Forelimb muscle (tissue), 1 donor: ENCODE results near the gene GMDS. TPM values are rescaled to one million over a fixed set of nuclear protein-coding genes. Genes with fewer than 3 reads are reported as not detected.

ENCODE experiments used
- DNase-seq: peaks from one replicate; pipeline ENCODE4 v3.0.0-alpha.2; 2013; ENCODE audit warnings: low read depth
- polyA plus RNA-seq: library from polyadenylated mRNA; unstranded; fragments of 120-200 nt; gene quantifications from one replicate; pipeline ENCODE4 v1.2.1, GENCODE V29; 2013; ENCODE audit not compliant: insufficient read length

Gene GMDS
- polyA plus RNA-seq, 1 donor = 10.4 TPM

DNA sequence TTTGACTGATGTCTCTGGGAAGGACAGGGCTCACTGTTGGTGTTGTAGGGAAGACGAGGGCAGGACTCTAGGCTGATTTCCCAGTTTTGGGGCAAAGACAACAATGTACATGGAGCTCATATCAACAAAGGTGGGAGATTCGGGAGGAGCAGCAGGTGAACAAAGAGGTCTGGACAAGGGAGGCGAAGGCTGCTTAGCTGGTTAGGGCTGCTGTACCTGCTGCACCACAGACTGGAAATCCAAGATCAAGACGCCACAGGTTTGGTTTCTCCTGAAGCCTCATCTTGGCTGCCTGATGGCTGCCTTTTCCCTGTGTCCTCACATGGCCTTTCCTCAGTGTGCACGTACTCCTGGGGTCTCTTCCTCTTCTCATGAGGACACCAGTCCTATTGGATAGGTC, 348.5 kb downstream of the GMDS start:
- DNase-seq = no peak

DNA sequence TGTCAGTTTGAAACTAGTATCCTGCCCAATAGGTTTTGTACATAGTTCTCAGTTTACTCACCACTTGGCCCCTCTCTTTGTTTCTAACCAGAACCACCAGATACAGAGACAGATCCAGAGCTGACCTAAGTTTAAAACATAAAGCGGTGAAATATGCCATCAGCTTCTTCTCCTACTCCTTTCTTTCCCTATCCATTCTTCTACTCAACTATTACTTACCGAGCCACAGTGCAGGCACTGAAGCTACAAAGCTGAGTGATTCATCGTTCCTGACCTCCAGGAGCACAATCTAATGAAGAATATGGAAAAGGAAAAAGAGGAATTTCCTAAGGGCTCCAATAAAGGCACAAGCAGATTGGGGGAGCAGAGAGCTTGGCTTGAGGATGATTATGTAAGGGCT, 349.7 kb downstream of the GMDS start:
- DNase-seq = no peak

- DNase-seq = no peak
These were observed 350.5 kb downstream of the GMDS start for GRCh38 chr6:1894954-1895353.

- no peak for DNase-seq
These were observed 351.8 kb downstream of the GMDS start for GRCh38 chr6:1893470-1894130.

DNA sequence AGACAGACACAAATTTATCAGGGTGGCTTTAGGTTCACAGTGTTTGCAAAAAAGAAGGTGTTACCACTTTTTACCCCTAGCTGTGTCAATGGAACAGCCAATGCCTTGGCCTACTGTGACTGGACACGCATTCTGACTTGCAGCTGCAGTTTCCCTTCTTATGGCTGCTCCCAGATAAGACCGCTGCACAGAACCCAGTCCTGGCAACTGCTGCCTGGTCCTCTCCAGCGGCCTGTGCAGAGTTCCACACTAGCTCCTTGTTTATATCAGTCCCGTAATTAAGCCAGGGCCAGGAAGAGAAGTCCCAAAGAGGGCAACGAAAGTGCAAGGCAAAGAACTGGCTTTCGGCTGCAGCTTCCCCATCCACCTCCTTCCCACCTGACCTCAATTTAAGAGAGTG, 352.7 kb downstream of the GMDS start:
- no peak for DNase-seq

DNA sequence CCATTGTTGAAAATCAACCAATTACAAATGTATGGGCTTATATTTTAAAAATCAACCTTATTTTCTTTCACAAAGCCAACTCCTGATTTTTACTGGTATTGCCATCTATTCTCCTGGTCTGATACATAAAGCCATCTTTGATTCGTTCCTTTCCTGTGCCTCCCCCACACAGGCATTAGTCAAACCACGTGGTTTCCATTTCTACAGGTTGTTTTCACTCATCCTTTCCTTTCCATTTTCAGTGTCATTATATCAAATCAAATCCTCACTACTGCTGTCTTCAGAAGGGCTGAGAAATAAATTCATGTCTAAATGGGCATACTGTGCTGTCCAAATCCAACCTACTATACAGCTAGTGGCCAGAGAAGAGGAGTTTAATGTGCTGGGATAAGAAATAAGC, 354.4 kb downstream of the GMDS start:
- no peak for DNase-seq

- DNase-seq = no peak
These were observed 355.3 kb downstream of the GMDS start for GRCh38 chr6:1890071-1890470.

DNA sequence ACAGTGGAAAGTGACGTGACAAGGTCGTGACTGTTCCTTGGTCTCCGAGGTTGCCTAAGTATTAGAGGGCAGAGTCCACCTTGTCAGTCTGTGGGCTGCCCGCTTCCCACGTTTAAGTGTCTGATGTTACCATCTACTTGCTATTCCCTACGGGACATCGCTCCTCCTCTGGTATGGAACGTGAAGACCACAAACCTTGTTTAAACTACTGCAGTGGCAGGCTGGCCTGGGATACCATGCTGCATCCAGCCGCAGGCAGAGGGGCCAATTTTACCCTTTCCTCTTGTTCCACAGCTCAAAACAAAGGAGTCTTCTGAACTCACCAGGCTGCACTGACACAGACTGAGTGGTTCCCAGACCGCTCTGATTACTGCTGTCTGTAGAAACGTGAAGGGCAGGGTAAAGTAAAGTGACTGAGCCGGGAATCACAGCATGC, 359.8 kb downstream of the GMDS start:
- no peak for DNase-seq

GRCh38 chr6:1884313-1884712, 361.1 kb downstream of the GMDS start:
- DNase-seq = no peak

DNA sequence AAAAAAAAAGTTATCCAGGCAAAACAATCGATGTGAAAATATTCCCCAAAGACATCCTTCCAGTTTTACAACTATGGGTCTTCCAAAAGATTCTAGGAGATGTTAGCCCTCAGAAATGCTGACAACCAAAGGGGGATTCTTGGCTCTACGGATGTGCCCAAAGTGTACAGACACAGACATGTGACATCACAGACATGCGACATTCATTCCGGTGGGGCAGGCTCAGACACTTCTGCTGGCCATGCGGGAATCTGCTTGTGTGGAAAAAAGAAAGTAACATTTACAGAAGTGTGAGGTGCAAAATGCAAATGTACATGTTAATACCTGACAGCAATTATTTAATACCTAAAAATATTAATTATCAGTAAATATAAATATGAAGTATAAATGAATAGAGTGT, 367.1 kb downstream of the GMDS start:
- no peak for DNase-seq

DNA sequence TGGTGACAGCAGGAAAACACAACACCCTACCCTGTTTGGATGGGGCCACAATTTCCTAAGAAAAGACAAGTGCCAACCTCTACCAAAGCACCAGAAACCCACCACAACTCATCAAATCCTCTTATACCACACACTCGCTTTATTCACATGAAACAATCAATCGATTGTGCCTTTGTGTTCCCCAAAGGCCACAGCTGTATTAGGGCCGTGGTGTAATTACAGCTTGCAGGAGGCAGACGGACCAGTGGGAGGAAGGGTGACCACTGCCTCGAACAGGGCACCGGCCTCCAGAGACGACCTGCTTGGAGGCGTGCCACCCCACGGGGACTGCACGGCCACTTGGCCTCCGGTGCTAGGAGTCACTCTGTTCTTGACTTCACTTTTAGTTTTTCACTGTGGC, 371.6 kb downstream of the GMDS start:
- DNase-seq = no peak

GRCh38 chr6:1872649-1873131, 372.7 kb downstream of the GMDS start:
- DNase-seq = no peak

GRCh38 chr6:1871724-1872315, 373.6 kb downstream of the GMDS start:
- no peak for DNase-seq

DNA sequence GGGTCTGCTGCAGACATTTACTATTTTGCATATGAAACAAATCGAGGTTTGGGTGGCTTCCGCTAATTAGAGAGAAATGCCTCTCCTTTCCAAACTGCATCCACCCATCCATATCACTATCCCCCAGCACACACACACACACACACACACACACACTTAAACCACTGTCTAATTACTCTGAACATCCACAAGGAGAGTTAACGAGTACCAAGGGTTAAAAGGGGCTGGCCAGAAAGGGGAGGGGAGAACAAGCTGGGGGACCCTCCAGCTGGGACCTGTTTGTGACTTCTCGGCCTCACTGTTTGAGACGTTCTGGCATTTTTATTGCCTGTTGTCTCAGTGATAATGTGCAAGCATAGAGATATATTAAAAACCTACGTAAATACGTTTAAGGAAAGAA, 374.5 kb downstream of the GMDS start:
- DNase-seq = no peak

DNA sequence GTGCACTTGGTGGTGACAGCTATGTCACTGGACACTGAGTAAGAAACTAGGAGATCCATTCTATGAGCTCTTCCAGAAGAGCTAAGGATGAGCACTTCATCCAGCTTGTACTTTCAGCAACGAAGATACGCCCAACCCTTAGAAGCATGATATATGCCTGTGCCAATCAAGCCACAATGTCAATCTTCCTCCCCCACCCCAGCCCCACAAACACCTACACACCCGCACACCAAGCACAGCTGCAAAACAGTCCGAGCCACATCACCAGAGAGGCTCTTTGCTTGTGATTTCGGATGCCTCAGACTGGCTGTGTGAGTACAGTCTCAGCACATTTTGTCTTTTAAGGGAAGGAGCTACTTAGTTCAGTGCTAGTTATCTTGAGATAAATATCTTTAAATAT, 375.2 kb downstream of the GMDS start:
- no peak for DNase-seq

GRCh38 chr6:1869769-1870168, 375.6 kb downstream of the GMDS start:
- DNase-seq = no peak

DNA sequence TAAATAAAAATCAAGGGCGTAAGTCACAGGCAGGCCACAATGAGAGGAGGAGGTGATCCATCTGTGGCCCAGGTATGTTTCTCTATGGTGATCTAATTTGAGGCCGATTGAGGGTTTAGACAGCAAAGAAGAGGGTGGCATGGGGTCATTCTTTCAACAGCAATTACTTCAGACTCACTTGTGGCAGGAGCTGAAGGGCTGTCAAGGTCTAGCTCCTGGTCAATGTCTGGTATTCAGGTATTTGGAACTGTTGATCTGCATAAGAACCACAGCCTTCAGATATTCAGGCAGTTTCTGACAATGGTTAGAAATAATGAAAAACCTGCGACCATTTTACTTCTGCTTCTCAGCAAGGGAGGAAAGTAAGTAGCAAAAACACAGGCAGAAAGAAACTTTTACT, 376.1 kb downstream of the GMDS start:
- no peak for DNase-seq

- DNase-seq = no peak
These were observed 376.7 kb downstream of the GMDS start for GRCh38 chr6:1868561-1869261.

DNA sequence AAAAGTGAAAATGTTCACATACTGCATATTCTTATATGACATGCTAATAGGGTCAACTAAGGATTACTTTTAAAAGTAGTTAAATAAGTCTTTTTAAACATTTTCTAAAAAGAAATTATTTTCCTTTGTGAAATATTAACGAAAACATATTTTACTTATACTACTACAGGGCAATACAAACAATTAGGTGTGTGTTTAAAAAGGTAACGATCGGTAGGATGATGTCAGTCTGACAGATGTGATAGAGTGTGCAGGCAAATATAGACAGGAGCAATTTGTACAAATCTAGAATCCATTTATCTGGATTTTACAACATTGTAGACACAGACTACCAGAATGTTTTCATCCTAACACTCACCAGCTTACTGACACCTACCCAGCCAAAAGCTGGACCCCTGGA, 378.2 kb downstream of the GMDS start:
- DNase-seq = no peak

DNA sequence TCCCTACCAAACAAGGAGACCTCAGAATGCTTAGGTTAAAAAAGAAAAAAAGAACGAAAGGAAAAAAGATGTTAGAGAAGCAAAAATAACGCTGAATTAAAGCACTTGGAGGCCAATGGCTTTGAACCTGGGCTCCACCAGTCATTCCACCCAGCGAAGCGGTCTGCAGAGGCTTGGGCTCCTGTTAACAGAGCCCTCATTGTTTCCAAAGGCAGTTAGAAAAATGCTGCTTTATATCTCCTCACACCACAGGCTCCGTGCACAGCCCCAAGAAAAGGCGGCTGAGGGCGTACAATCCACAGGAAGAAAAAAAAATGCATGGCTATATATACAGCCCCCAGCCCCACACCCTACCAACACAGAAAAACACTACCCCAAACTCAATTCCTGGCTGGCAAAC, 379.8 kb downstream of the GMDS start:
- no peak for DNase-seq

DNA sequence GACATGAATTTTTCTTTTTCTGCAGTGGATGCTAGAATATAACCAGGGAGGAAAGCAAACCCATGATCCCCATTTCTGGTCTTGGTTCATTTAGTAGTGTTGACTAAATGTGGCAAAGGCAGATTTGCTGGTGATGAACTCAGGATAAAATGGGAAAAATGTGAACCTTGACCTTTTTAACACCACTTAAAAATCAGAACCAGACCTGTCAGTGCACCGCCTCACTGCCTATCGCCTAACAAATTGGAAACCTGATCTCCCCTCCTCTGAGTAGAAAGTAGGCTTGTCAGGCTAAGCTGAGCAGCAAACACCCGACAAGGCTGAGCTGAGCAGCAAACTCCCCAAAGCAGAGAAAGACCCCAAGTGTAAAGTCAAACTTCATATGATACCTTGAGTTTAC, 380.9 kb downstream of the GMDS start:
- no peak for DNase-seq

GRCh38 chr6:1862411-1862810, 383.0 kb downstream of the GMDS start:
- no peak for DNase-seq

DNA sequence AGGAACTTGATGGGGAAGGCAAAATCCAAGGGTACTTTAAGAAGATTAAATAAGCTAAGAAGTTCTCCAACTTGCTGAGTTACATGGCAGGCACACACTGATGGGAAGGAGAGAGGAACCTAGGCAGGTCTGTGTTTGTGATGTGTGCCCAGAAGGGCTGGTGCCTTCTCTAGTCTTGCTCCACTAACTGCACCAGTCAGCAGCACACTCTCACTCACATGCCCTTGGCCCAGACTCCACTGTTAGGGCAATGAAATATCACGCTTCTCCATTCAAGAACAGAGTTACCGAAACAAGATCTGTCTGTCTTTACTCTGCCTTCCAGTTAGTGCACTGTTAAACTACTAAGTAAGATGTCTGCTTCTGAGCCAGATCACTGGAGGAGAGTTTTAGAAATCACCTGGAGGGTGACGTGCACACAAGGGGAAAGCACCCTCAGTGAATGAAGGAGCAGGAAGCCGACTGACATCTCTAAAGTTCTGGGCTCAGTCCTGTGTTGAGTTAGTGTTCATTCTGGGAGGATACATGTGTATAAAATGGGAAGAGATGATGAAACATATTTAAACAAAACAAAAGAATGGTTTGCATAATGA, 384.6 kb downstream of the GMDS start:
- DNase-seq = no peak
